T-helper 1 cell treated with Interleukin-12 subunit alpha and Interleukin-12 subunit beta and Interleukin-4 antibody, amounts not matched to agents 30 ng/mL and 1 ng/mL, for 36 hours (primary cell): ENCODE results near the gene ITSN2. TPM values are rescaled to one million over a fixed set of nuclear protein-coding genes. Genes with fewer than 3 reads are reported as not detected.
"Not testable (repeated sequence)": the region's sequence is repeated elsewhere in the genome, so short reads cannot be mapped to it uniquely, and the experiment has no call there.

Experiments used
- intact Hi-C: fragments of 100-400 bp; cut with micrococcal nuclease; formaldehyde crosslinking; loops from one replicate; pipeline ENCODE4 v1.15.1; 2024
- total RNA-seq: library from RNA; stranded (reverse); gene quantifications from 2 replicates; pipeline ENCODE4 v1.2.3, GENCODE V29; 2022

The ITSN2 gene
- total RNA-seq, 1 donor from 2014 or later: 101 TPM

DNA sequence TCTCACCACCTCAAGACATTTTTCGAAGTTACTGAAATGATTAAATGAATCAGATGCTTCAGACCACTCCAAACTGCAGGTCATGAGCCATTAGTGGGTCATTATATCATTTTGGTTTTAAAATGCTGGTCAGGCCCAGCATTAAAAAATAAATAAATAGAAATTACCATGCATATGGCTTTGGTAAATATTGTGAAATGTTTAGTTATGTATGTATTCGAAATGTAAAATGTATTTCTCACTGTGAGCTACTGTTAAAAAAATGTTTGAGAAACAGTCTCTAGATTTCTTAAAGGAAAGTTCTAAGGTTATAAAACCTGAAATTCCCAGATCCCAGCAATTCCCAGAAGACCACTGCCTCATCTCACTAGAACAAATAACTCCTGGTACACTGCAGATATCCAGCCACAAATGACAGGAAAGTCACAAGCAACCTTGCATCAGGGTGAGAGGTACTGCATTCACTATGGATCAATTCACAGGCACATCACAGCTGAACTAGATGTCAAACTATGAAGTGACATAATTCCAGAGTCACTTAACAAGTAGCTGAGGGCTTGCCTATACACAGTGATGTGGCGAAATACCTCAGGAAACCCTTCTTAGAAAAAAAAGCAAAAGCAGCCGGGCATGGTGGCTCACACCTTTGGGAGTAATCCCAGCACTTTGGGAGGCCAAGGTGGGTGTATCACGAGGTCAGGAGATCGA is 138.8 kb downstream of the ITSN2 start:
- intact Hi-C loops: no loop called here

GRCh38 chr2:24220554-24221291 is 139.6 kb downstream of the ITSN2 start:
- intact Hi-C loops: no loop called here

DNA sequence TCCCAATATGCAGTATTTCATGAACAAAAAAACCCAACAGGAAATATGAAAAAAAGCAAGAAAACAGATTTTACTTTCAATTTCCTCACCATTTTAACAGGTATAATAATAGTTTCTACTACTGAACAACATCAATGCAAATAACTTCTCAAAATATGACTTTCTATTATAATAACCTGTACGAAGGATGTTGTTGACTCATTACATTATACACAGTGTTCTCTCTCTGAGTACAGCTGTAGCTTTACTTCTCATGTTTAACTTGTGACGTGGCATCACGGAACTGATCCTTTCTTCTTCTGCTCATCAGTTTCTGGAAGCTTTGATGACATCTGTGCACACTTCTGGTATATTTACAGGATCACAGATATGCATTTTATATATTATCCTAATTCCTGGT is 145.5 kb downstream of the ITSN2 start:
- intact Hi-C loops: no loop called here

DNA sequence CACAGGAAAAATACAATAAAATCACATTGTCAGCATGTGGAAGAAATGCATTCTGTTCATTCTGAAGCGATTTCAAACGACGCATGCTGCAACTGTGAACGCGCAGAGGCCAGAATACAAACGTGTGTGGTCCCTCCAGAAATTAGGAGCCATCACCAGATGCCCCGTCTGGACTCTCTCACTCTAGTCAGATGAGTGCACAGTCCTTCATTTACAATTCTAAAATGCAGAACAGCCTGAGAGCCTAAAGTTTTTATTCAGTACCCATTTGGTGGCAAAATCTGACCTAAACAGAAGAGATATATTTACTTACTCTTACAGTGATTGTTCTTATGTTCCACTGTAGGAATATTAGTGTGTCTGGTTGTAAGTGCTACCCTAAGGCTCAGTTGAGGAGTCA is 148.9 kb downstream of the ITSN2 start:
- intact Hi-C loops: no loop called here

DNA sequence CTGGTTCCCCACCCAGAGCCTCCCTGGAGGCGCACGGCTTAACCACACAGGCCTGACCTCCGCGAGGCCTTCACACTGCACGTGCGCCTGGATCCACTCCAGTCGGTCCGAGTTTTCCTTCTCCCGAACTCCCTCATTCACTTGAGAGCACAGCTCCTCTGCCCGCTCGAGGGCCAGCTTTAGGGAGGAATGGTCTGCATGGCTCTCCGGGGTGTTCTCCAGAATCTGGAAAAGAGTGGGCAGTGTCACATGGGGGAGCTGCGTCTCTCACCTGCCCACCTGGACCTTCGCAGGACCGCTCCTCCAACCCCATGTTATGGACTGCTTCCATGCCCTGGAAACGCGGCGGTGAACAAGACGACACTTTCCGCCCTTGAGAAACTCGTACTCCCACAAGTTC is 149.6 kb downstream of the ITSN2 start:
- intact Hi-C loops: no loop called here

GRCh38 chr2:24210106-24210455 is 150.3 kb downstream of the ITSN2 start:
- intact Hi-C loops: no loop called here

DNA sequence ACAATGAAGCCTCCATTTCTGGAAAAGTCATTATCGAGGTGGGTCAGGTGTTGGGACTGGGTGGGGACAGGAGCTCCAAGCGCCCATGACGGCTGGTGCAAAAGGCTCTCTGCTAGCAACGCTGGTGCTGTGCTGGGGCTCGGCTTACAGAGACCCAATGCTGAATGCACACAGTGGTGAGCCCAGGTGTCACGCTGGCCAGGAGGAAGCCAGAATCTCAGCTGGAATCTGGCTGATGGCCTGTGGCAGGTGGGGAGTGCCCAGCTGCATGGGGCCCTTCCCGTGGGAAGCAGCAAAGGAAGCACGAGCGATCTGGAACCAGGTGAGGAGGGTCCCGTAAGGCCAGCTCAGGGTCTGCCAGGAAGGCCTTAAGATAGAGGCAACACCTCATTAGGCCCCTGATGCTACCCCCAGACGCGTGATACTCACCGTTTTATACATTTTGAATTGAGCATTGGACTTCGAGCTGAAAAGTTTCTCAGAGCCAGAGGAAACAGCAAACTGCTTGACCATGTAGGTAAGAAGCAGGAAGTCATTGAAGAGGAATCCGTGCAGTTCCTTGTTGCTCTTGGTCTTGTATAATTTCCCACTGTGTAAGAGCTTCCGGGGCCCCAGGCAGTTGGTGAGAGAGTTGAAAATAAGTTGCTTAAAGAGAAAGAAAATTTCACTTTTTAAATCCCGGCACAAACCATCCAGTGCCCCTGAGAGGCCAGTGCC is 150.8 kb downstream of the ITSN2 start:
- intact Hi-C loops: no loop called here

GRCh38 chr2:24208490-24208889 is 151.8 kb downstream of the ITSN2 start:
- intact Hi-C loops: no loop called here

DNA sequence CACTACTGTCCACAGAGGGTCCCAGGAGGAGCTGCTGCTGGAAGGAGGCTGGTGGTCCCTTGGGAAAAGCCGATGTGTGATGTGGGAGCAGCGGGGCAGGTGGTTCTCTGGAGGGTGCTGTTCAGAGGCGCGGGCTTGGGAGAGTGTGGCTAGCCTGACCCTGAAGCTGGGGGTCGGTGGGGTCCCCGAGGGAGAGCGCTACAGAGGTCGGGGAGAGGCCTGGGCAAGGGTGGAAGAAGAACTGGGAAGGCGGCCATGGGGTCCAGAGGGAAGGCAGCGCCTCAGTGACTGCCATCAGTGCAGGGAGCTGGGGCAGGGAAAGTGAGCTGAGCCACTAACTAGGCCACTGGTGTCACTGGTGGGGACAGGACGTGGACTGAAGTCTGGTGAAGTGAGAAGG is 153.0 kb downstream of the ITSN2 start:
- intact Hi-C loops: no loop called here

DNA sequence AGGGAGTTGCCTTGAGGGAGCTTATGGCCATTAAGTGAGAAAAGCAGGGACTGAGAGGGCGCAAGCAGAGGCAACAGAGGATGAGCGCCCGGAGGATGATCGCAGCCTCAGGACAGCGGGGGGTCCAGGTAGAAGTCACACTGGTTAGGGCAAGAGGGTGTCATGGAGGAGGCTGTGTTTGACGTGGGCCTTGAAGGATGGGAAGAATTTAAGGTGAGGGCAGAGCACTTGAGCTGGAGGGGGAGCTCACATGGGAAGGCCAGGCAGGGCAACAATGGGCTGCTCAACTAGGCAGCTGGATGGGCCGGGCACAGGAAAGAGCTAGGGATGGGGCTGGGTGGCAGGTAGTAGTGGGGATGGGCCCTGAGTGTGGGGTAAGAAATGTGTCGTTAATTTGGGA is 153.6 kb downstream of the ITSN2 start:
- intact Hi-C loops: no loop called here

DNA sequence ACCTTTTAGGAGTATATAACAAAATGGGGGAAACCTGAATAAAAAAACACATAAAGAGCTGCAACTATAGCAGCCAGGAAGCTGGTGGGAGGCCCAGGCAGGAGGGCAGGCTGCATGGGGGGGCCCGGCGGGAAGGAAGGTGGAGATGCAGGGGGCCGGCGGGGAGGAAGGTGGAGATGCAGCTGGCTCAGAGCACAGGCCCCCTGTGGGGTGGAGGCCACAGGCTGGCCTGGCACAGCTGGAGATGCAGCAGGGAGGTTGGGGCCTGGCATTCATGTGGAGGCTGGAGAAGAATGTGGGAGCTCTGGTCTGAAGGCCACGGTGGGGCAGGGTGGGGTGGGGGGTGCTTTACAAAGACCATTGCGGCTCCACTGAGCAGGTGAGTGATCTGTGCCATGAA is 154.1 kb downstream of the ITSN2 start:
- intact Hi-C loops: no loop called here

GRCh38 chr2:24205131-24205530 is 155.2 kb downstream of the ITSN2 start:
- intact Hi-C loops: no loop called here

DNA sequence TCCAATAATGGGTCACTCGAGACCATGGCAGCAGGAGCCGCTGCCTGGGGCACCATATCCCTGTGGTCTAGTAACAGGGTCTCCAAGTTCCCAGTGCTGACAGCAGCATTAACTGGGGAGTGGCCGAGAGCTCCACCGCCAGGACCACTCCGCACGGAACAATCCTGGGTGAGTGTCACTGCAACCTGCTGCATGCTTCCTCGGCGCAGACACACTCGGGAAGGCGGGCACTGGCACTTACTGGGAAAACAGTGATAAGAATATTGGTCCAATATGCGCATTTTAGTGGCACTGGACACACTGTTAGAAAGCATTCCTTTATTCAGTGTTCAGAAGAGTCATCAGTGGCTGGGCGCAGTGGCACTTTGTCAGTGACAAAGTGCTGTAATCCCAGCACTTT is 155.8 kb downstream of the ITSN2 start:
- intact Hi-C loops: no loop called here

- intact Hi-C loops: no loop called here
These were observed 156.6 kb downstream of the ITSN2 start for GRCh38 chr2:24203787-24204150.

GRCh38 chr2:24203029-24203786 is 157.1 kb downstream of the ITSN2 start:
- intact Hi-C loops: no loop called here

GRCh38 chr2:24200799-24201198 is 159.5 kb downstream of the ITSN2 start:
- intact Hi-C loops: no loop called here

DNA sequence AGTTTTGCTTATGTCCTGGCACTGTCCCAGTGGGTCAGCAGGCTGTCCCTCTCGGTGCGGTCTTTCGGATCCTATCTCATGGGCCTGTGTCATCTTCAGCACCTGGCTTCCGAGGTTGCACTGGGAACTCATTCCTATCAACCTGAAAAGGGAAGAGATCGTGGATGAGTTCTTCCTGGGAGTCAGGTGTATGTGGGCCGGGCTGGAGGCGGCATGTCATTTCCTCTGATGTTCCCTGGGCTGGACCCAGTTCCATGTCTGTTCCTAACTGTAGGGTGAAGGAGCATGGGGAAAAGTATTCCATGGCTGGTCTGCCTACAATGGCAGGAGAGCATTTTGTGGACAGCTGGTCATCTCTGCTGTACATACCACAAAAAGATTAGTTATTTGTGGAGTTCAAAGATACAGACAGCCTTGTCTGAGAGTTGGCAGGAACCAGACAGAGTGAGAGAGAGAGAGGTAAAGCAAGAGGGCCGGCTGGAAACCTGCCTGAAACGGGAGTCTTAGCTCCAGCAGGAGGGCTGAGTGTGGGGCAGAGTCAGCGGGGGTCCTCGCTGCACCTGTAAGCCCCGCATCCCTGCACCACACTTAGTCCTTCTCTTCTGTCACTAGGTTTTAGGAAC is 160.3 kb downstream of the ITSN2 start:
- intact Hi-C loops: no loop called here

GRCh38 chr2:24197213-24197612 is 163.1 kb downstream of the ITSN2 start:
- intact Hi-C loops: not testable (repeated sequence)

GRCh38 chr2:24191848-24192247 is 168.5 kb downstream of the ITSN2 start:
- intact Hi-C loops: no loop called here

DNA sequence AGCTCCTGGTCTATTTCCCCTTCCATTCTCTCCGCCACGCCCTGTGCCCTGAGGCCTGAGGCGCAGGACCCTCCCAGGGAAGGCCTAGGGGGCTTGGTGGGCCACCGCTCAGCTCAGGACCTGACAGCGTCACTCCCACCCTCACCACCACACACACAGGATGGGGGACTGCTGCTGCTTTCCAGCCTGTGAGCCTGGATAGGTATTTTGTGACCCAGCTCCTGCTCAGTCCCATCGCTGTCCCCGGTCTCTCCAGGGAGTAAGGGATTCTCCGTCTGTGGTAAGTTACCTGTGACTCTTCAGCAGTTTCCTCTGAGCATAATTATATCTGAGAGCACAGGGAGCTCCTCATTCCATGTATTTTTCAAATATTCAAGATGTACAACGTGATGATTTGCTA is 169.2 kb downstream of the ITSN2 start:
- intact Hi-C loops: no loop called here

- intact Hi-C loops: no loop called here
These were observed 169.8 kb downstream of the ITSN2 start for GRCh38 chr2:24190503-24190902.
